Central memory CD8-positive, alpha-beta T cell (primary cell): ENCODE measurements around the gene SCYGR3.
"Not testable (repeated sequence)": the region's sequence is repeated elsewhere in the genome, so short reads cannot be mapped to it uniquely, and the experiment has no call there.

Experiments
- ATAC-seq: fragments of 150-1000 bp; cut with Tn5 transposase; replicated peaks from 2 replicates; pipeline ENCODE4 v1.10.0; 2022; ENCODE audit warnings: mild to moderate bottlenecking, moderate FRiP score, moderate number of reproducible peaks; ENCODE audit not compliant: poor library complexity, severe bottlenecking; ENCODE audit errors: extremely low read depth
- DNase-seq, 2 donors: peaks; one replicate each; pipeline ENCODE4 v3.0.0; 2021; ENCODE audit warnings: low spot score in 2 of 2
- H3K27ac Mint-ChIP-seq: one replicate; pipeline ENCODE4 v1.8.0; 2022; ENCODE audit warnings: low read depth, mild to moderate bottlenecking, moderate library complexity, mixed read lengths
- H3K27me3 Mint-ChIP-seq: one replicate; pipeline ENCODE4 v1.8.0; 2022; ENCODE audit warnings: mixed read lengths
- H3K36me3 Mint-ChIP-seq: one replicate; pipeline ENCODE4 v1.8.0; 2022; ENCODE audit warnings: mild to moderate bottlenecking, moderate library complexity, mixed read lengths; ENCODE audit not compliant: insufficient read depth
- H3K4me1 Mint-ChIP-seq: one replicate; pipeline ENCODE4 v1.8.0; 2022; ENCODE audit warnings: mixed read lengths
- H3K4me3 Mint-ChIP-seq: one replicate; pipeline ENCODE4 v1.8.0; 2022; ENCODE audit warnings: mild to moderate bottlenecking, moderate library complexity, mixed read lengths
- H3K9me3 Mint-ChIP-seq: one replicate; pipeline ENCODE4 v1.8.0; 2022; ENCODE audit warnings: mixed read lengths

The SCYGR3 gene

DNA sequence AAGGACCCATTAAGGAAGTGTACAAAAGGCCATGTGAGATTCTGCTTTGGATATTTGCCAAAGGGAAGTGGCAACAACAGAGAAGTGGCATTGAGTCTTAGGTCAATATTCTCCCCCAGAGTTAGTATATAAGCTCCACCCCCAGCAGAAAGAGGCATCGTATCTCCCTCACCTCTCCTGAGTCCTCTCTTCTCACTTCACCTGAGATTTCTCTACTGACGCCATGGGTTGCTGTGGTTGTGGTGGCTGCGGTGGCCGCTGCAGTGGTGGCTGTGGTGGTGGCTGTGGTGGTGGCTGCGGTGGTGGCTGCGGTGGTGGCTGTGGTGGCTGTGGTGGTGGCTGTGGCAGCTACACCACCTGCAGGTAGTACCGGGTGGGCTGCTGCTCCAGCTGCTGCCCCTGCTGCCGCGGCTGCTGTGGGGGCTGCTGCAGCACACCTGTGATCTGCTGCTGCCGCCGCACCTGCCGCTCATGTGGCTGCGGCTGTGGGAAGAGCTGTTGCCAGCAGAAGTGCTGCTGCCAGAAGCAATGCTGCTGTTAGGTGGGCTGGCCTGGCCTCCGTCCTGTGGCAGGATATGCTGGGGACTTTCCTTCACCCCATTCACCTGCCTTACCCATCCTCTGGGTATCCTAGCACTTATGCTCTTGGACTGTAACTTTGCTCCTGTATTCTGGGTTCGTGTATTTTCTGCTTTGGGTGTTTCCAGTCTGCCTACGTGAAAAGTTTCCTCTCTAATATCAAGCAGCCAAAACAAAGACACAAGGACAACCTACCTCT, 5.9 kb downstream of the SCYGR3 start:
- Mint-ChIP-seq H3K4me3 (no peak overlapping the region), H3K9me3 (no peaks in the 10 kb centered on the region), H3K36me3 (peaks cover 2% of the 10 kb centered on the region), H3K27ac (peak overlapping the region; percentile 46), H3K4me1 (peaks cover 19% of the 10 kb centered on the region), H3K27me3 (peaks cover 61% of the 10 kb centered on the region)
- DNase-seq (no peak), ATAC-seq (peak; percentile 62)

DNA sequence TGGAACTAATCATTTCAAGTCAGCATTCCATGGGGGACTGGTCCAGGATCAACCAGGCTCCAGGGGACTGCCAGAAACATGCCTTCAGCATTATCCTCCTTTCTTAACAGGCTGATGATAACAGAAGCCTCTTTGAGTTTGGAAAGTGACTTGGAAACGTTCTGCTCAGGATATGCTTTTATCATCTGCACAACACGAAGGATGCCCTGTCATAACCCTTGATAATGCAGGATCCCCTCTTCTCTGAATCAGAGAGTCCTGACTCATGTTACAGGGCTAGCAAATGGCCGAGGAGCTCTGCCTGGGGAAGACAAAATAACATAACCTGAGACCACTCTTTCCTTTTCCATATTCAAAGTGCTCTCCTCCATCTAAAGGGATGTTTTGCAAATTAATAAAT, 6.7 kb downstream of the SCYGR3 start:
- peaks cover 19% of the 10 kb centered on the region for H3K4me1 Mint-ChIP-seq

DNA sequence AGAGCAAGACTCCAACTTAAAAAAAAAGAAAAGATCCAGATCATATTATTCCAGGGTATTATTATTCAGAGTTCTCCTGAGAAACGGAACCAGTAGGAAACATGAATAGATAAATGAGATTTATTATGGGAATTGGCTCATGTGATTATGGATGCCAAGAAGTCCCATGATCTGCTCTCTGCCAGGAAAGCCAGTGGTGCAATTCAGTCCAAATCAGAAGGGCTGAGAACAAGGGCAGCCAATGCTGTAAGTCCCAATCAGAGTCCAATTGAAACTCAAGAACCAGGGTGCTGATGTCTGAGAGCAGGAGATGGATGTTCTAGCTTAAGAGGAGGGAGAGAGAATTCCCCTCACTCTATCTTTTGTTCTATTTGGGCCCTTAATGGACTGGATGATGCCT, 8.2 kb downstream of the SCYGR3 start:
- no peak for ATAC-seq
- Mint-ChIP-seq H3K4me3 (no peak overlapping the region), H3K27me3 (peaks cover 61% of the 10 kb centered on the region), H3K9me3 (no peaks in the 10 kb centered on the region), H3K27ac (no peak overlapping the region), H3K36me3 (peaks cover 2% of the 10 kb centered on the region), H3K4me1 (peaks cover 19% of the 10 kb centered on the region)
- no peak for DNase-seq

More for the DNA sequence above, 6.7 kb downstream of the SCYGR3 start:
- Mint-ChIP-seq H3K9me3 (no peaks in the 10 kb centered on the region), H3K27ac (peak overlapping the region; percentile 46), H3K36me3 (peaks cover 2% of the 10 kb centered on the region), H3K4me3 (no peak overlapping the region), H3K27me3 (peaks cover 65% of the 10 kb centered on the region)
- no peak for ATAC-seq
- no peak for DNase-seq

DNA sequence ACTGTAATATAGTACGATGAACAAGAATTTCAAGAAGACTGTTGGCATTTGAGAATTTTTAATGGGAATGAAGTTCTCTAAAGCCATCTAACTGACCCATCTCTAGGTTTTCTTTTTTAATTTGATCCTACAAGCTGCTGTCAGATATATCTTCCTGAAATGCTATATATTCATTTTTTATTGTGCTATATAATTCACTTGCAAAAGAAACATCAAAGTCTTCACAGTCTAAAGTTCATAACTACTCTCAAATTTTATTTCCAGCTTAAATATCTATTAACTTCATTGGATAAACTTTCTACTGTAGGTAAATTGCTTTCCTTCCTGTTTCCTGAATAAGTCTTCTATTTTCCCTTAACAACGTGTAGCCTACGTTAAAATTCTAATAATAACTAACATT, 12.3 kb downstream of the SCYGR3 start:
- ATAC-seq = no peak

DNA sequence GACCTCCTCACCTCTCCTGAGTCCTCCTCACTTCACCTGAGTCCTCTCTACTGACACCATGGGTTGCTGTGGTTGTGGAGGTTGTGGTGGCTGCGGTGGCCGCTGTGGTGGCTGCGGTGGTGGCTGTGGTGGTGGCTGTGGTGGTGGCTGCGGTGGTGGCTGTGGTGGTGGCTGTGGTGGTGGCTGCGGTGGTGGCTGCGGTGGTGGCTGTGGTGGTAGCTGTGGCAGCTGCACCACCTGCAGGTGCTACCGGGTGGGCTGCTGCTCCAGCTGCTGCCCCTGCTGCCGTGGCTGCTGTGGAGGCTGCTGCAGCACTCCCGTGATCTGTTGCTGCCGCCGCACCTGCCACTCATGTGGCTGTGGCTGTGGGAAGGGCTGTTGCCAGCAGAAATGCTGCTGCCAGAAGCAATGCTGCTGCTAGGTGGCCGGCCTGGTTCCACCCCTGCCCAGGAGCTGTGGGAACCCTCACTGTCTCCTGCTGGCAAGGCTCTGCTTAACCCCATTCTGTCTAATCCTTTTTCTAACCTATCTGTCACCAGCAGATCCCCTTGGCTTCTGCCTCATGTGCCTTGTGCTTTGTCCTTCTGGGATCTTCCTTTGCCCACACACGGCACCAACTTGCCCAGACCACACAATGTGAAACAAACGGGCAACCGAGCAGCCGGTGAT, 15.7 kb downstream of the SCYGR3 start, which contains the start of gene SCYGR2:
Gene SCYGR2, plus strand, starts transcription at position 59 of the 669 bp plus-strand sequence. Its CDS starts 0 bp downstream, at position 59.
- peaks cover 49% of the 10 kb centered on the region for H3K27me3 Mint-ChIP-seq
- not testable (repeated sequence) for H3K4me1 Mint-ChIP-seq

More for the DNA sequence above, 12.3 kb downstream of the SCYGR3 start:
- peaks cover 47% of the 10 kb centered on the region for H3K27me3 Mint-ChIP-seq
- no peaks in the 10 kb centered on the region for H3K4me1 Mint-ChIP-seq
- H3K9me3 Mint-ChIP-seq = no peaks in the 10 kb centered on the region
- DNase-seq = no peak
- no peaks in the 10 kb centered on the region for H3K36me3 Mint-ChIP-seq
- no peak overlapping the region for H3K27ac Mint-ChIP-seq
- no peak overlapping the region for H3K4me3 Mint-ChIP-seq

DNA sequence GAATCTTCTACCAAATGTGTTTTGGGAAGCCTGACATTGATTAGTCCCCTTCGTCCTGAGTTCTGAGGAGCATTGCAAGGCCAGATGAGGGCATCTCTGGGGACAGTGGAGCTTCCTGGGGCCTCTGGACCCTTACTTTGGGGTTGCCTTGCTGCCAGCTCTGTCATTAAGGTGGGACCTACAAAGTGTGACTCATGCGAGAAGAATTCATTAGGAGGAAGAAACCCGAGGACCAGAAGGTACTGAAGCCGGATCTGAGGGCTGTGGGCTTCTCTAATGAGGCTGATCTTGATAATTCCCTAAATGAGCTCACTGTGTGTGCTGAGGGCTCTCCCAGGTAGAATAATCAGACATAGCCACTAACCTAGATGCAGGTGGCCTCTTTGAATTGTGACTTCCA, 16.6 kb downstream of the SCYGR3 start:
- no peak for DNase-seq
- no peaks in the 10 kb centered on the region for H3K4me1 Mint-ChIP-seq
- H3K27me3 Mint-ChIP-seq = peaks cover 49% of the 10 kb centered on the region
- no peak for ATAC-seq
- H3K27ac Mint-ChIP-seq = no peak overlapping the region
- no peaks in the 10 kb centered on the region for H3K36me3 Mint-ChIP-seq
- H3K4me3 Mint-ChIP-seq = no peak overlapping the region
- H3K9me3 Mint-ChIP-seq = no peaks in the 10 kb centered on the region

More for the DNA sequence above, 15.7 kb downstream of the SCYGR3 start, which contains the start of gene SCYGR2:
- H3K4me3 Mint-ChIP-seq, H3K9me3 Mint-ChIP-seq, H3K27ac Mint-ChIP-seq, H3K36me3 Mint-ChIP-seq, ATAC-seq, DNase-seq: not testable (repeated sequence)

DNA sequence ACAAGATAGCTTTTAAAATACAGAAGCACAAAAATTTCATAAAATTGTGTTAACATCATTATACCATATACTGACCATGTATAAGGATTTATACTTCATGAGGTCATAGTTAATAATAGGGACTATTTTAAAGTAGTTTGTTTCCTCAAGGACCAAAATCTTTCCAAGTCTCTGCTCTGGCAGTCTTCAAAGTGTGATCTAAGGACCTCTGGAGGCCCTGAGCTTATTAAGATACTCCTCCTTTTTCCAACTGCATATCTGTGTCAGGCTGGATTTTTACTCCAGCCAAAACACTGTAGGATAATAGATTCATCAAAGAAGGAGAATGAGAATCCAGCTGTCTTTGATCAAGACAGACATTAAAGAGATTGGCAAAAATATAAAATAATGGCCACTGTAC, 17.6 kb downstream of the SCYGR3 start:
- no peaks in the 10 kb centered on the region for H3K4me1 Mint-ChIP-seq
- H3K9me3 Mint-ChIP-seq = no peaks in the 10 kb centered on the region
- H3K27me3 Mint-ChIP-seq = peaks cover 45% of the 10 kb centered on the region
- H3K4me3 Mint-ChIP-seq = no peak overlapping the region
- no peaks in the 10 kb centered on the region for H3K36me3 Mint-ChIP-seq
- DNase-seq = no peak
- H3K27ac Mint-ChIP-seq = no peak overlapping the region
- ATAC-seq = no peak

DNA sequence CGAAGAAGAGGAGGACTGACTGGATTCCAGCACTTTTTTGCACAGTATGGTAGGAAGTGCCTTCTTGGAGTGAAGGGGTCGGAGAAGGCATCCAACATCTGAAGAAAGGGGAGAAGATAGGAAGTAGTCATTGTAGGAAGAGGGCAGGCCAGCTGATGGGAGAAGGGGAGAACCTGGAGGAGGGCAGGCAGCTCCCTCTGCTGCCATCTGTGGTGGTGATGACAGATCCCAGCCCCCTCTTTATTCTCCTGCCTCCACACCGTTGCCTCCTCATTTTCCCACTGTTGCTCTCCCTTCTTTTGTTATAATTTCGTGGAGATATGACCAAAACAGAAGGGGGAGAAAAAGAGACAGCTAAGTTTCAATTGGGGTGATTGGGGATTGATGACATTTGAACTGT, 18.8 kb downstream of the SCYGR3 start:
- Mint-ChIP-seq H3K27me3 (peaks cover 52% of the 10 kb centered on the region), H3K4me3 (no peak overlapping the region), H3K9me3 (no peaks in the 10 kb centered on the region), H3K27ac (no peak overlapping the region), H3K4me1 (no peaks in the 10 kb centered on the region), H3K36me3 (no peaks in the 10 kb centered on the region)
- no peak for DNase-seq
- ATAC-seq = no peak

DNA sequence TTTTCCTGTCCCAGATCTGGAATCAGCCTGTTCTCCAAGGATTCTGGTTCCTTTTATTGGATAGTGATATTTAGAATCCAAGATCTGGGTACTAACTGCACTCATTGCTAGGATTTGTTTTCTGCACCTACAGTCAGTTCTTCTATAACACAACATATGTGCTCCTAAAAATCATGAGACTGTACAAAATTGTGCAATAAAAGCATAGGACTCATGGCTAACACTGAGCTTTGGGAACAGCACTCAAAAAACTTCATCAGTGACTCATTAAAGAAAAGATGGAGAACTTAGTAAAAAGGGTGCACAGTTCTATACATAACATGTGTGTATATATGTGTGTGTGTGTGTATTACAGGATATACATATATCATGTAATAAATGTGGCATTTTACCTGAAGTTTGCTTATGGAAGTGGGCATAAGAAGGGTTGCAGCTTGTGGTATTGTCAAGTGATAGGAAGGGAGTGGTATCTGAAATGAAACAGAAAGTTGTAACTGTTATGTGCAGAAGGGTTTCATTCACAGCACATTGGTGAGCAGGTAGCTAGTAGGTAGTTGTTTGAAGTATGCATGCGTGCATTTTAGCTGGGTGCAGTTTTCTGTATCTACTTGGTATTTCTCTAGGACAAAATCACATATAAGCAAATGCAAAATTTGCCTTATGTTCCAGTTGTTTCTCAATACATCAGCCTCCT, 21.8 kb downstream of the SCYGR3 start:
- Mint-ChIP-seq H3K4me1 (no peaks in the 10 kb centered on the region), H3K27me3 (peaks cover 80% of the 10 kb centered on the region), H3K4me3 (no peak overlapping the region), H3K27ac (no peak overlapping the region), H3K9me3 (no peaks in the 10 kb centered on the region), H3K36me3 (no peaks in the 10 kb centered on the region)
- DNase-seq (no peak), ATAC-seq (no peak)

DNA sequence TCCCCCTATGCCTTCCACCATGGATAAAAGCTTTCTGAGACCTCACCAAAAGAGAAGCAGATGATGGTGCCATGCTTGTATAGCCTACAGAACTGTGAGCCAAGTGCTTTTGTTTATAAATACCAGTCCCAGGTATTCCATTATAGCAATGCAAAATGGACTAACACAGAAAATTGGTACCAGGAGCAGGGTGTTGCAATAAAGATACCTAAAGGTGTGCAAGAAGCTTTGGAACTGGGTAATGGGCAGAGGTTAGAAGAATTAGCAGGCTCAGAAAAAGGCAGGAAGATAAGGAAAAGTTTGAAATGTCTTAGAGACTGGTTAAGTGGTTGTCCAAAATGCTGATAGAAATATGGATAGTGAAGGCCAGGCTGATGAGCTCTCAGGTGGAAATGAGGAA, 32.3 kb downstream of the SCYGR3 start:
- no peak overlapping the region for H3K27ac Mint-ChIP-seq
- H3K36me3 Mint-ChIP-seq = no peaks in the 10 kb centered on the region
- DNase-seq (no peak), ATAC-seq (no peak)
- H3K4me3 Mint-ChIP-seq = no peak overlapping the region
- no peaks in the 10 kb centered on the region for H3K4me1 Mint-ChIP-seq
- H3K27me3 Mint-ChIP-seq = peaks cover 75% of the 10 kb centered on the region
- peaks cover 22% of the 10 kb centered on the region for H3K9me3 Mint-ChIP-seq

DNA sequence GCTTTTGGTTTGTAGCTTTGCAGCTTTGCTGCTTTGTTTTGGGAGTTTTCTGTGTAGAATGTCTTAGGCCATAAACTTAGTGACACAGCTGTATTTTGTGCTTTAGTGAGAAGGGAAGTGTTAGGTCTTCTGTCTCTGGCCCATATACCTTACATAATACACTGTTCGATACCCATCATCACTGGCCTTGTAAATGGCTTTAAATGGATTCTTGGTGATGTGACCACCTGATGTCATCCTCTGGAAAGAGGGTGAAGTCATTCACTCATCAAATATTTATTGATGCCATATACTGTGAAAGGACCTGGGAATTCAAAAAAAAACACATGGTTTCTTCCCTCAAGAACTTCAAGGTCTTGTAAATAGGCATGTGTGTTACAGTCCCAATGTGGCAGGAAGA, 34.8 kb downstream of the SCYGR3 start:
- no peak for ATAC-seq
- H3K9me3 Mint-ChIP-seq = peaks cover 22% of the 10 kb centered on the region
- H3K27me3 Mint-ChIP-seq = peaks cover 83% of the 10 kb centered on the region
- H3K4me1 Mint-ChIP-seq = no peaks in the 10 kb centered on the region
- no peak for DNase-seq
- no peaks in the 10 kb centered on the region for H3K36me3 Mint-ChIP-seq
- no peak overlapping the region for H3K4me3 Mint-ChIP-seq
- H3K27ac Mint-ChIP-seq = no peak overlapping the region

DNA sequence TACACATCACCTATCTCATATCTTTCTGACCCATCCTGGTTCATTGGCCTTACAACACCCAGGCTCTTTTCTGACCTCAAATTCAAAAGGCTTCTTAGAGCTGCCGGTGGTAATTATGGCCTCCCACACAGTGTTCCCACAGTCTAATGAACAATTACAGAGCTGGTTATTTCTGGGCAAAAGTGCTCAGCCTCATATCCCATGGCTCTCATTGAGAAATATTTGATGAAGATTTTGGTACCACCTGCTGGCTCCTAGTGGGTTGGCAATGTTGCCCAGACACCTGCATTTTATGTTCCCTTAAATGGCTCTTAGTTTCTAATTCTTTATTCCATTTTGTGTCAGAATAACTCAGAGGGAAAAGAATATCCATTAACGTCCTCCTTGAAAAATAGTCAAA, 36.0 kb downstream of the SCYGR3 start:
- Mint-ChIP-seq H3K27ac (no peak overlapping the region), H3K4me1 (no peaks in the 10 kb centered on the region), H3K36me3 (no peaks in the 10 kb centered on the region), H3K9me3 (peaks cover 20% of the 10 kb centered on the region), H3K27me3 (peaks cover 72% of the 10 kb centered on the region), H3K4me3 (no peak overlapping the region)
- no peak for ATAC-seq
- no peak for DNase-seq
